Erythroblast (primary cell): ENCODE data around the gene IL1R1.

Experiments
- GATA1 ChIP-seq: IDR thresholded peaks from 2 replicates; pipeline ENCODE4 v1.6.1; 2011; ENCODE audit warnings: low read depth, mild to moderate bottlenecking, control low read depth, low read length, moderate library complexity
- POLR2A ChIP-seq: IDR thresholded peaks from 2 replicates; pipeline ENCODE4 v1.6.1; 2011; ENCODE audit warnings: mild to moderate bottlenecking, low read length

- no peak for TF ChIP-seq POLR2A
- TF ChIP-seq GATA1 = no peak
These were observed 66.9 kb downstream of the IL1R1 start for GRCh38 chr2:102209474-102209873.
